Stomach (tissue), 9 donors: ENCODE data around the gene SCYGR1. TPM values are rescaled to one million over a fixed set of nuclear protein-coding genes. Genes with fewer than 3 reads are reported as not detected.

Experiments used
- DNase-seq, 2 donors: peaks; one replicate each; pipeline versions ENCODE4 v3.0.0 to v3.0.0-alpha.2; 2013 to 2019
- H3K27ac ChIP-seq, 5 donors: fragments of 200-600 bp in 4 of 5; sonication (generic) in 4 of 5; one replicate each; pipeline ENCODE4 v1.5.1; 2013 to 2019; ENCODE audit warnings: mild to moderate bottlenecking in 1 of 5, moderate library complexity in 1 of 5
- H3K27me3 ChIP-seq, 3 donors: fragments of 200-600 bp; sonication (generic); one replicate each; pipeline ENCODE4 v1.5.1; 2017 to 2019; ENCODE audit warnings: mixed run types in 1 of 3
- H3K36me3 ChIP-seq, 4 donors: fragments of 200-600 bp; sonication (generic); 1 replicate in 3 of 4; 2 replicates in 1 of 4; pipeline ENCODE4 v1.5.1; 2016 to 2019
- H3K4me1 ChIP-seq, 4 donors: fragments of 200-600 bp; sonication (generic); one replicate each; pipeline ENCODE4 v1.5.1; 2016 to 2019
- H3K4me3 ChIP-seq, 4 donors: fragments of 200-600 bp; sonication (generic) in 3 of 4; one replicate each; pipeline ENCODE4 v1.5.1; 2016 to 2019; ENCODE audit warnings: mild to moderate bottlenecking in 1 of 4
- H3K9me3 ChIP-seq, 4 donors: fragments of 200-600 bp; sonication (generic); one replicate each; pipeline ENCODE4 v1.5.1; 2016 to 2019
- CTCF ChIP-seq, 7 experiments: fragments of 450-650 bp in 4 of 7; fragments of 200-600 bp in 3 of 7; sonication (generic) in 3 of 7; IDR thresholded peaks; one replicate each; pipeline ENCODE4 v1.5.1; 2016 to 2019; ENCODE audit warnings: antibody characterized with exemption in 7 of 7, control low read depth in 2 of 7, mild to moderate bottlenecking in 1 of 7
- EP300 ChIP-seq: sonication (generic); formaldehyde crosslinking; IDR thresholded peaks from one replicate; pipeline ENCODE4 v1.6.1; 2017; ENCODE audit warnings: antibody characterized with exemption
- POLR2A ChIP-seq, 4 donors: fragments of 450-650 bp; IDR thresholded peaks; one replicate each; pipeline ENCODE4 v1.6.1; 2016; ENCODE audit warnings: antibody characterized with exemption in 4 of 4, control low read depth in 2 of 4, mild to moderate bottlenecking in 1 of 4, moderate library complexity in 1 of 4
- POLR2AphosphoS5 ChIP-seq, 3 donors: sonication (generic); formaldehyde crosslinking; IDR thresholded peaks; one replicate each; pipeline ENCODE4 v1.6.1; 2016; ENCODE audit warnings: antibody characterized with exemption in 3 of 3
- WGBS, 5 donors: extraction: QIAGEN DNeasy Blood & Tissue Kit in 3 of 5; methylation state at CpG; one replicate each; pipeline versions ENCODE4 v1.1.5 to v1.1.7; 2013 to 2018; 5-methylcytosine and 5-hydroxymethylcytosine counted together
- intact Hi-C: fragments of 100-400 bp; cut with DNase I; formaldehyde crosslinking; loops from one replicate; pipeline ENCODE4 v1.15.1; 2023; ENCODE audit warnings: low total_unique reads
- polyA plus RNA-seq, 3 donors: library from polyadenylated mRNA; stranded (reverse); fragments of 200-250 nt; gene quantifications; one replicate each; pipeline ENCODE4 v1.2.3, GENCODE V29; 2013
- total RNA-seq, 5 donors: library from RNA; depleted of rRNA; stranded (reverse); fragments of >200 nt; gene quantifications; one replicate each; pipeline versions ENCODE4 v1.1.0 to v1.2.3, GENCODE V29; 2014 to 2016
- donor health status: healthy with polysubstance abuse.
- donor health status: Bipolar disorder and iron deficiency.
- donor health status: healthy.

Gene SCYGR1
- total and polyA plus RNA-seq, 8 donors, result not detected

- Histone ChIP-seq H3K4me3 (no peak overlapping the region), H3K36me3 (peaks cover 9 to 65% (median 61%) of the 10 kb centered on the region in 4 donors), H3K9me3 (no peaks in the 10 kb centered on the region), H3K4me1 (no peaks in the 10 kb centered on the region), H3K27ac (no peak overlapping the region), H3K27me3 (no peaks in the 10 kb centered on the region)
- intact Hi-C loops, result no loop called here
- no peak for TF ChIP-seq EP300
- TF ChIP-seq POLR2AphosphoS5 (IDR thresholded peaks at IDR 0.05), result no peak
- no peak for TF ChIP-seq POLR2A (IDR thresholded peaks at IDR 0.05)
- WGBS, 5 donors, result 50 to 78% (median 63%) methylated on average over 4 of the region's 4 CpGs
- no peak for DNase-seq
These were observed 36.1 kb downstream of the SCYGR1 start for GRCh38 chr2:227351639-227352038.

- no peak for TF ChIP-seq POLR2A (IDR thresholded peaks at IDR 0.05)
- TF ChIP-seq EP300, result no peak
- no peak for TF ChIP-seq POLR2AphosphoS5 (IDR thresholded peaks at IDR 0.05)
- TF ChIP-seq CTCF (IDR thresholded peaks at IDR 0.05), result no peak
- 69 to 83% (median 81%) methylated on average over 7 of the region's 7 CpGs for WGBS, 5 donors
- H3K4me3 ChIP-seq, result no peak overlapping the region
- no peak overlapping the region for H3K27ac ChIP-seq
- H3K27me3 ChIP-seq, result no peaks in the 10 kb centered on the region
- intact Hi-C loops, result no loop called here
- peaks cover 0 to 58% (median 50%) of the 10 kb centered on the region in 4 donors for H3K36me3 ChIP-seq
- DNase-seq, result no peak
- H3K4me1 ChIP-seq, result no peaks in the 10 kb centered on the region
- no peaks in the 10 kb centered on the region for H3K9me3 ChIP-seq
These were observed 37.6 kb downstream of the SCYGR1 start for GRCh38 chr2:227349989-227350612.

GRCh38 chr2:227348324-227348723, 39.4 kb downstream of the SCYGR1 start:
- Histone ChIP-seq H3K27me3 (no peaks in the 10 kb centered on the region), H3K9me3 (no peaks in the 10 kb centered on the region), H3K4me3 (no peak overlapping the region), H3K27ac (no peak overlapping the region), H3K4me1 (no peaks in the 10 kb centered on the region), H3K36me3 (peaks cover 0 to 63% (median 59%) of the 10 kb centered on the region in 4 donors)
- DNase-seq, result no peak
- intact Hi-C loops, result no loop called here
- TF ChIP-seq POLR2AphosphoS5 (IDR thresholded peaks at IDR 0.05) (no peak), CTCF (IDR thresholded peaks at IDR 0.05) (no peak), EP300 (no peak), POLR2A (IDR thresholded peaks at IDR 0.05) (no peak)
- 64 to 100% (median 98%) methylated on average over 2 of the region's 2 CpGs for WGBS, 5 donors

GRCh38 chr2:227347117-227347516, 40.6 kb downstream of the SCYGR1 start:
- DNase-seq, result no peak
- no peak overlapping the region for H3K4me3 ChIP-seq
- no peaks in the 10 kb centered on the region for H3K4me1 ChIP-seq
- no peak overlapping the region for H3K27ac ChIP-seq
- H3K9me3 ChIP-seq, result no peaks in the 10 kb centered on the region
- intact Hi-C loops, result no loop called here
- TF ChIP-seq POLR2AphosphoS5 (IDR thresholded peaks at IDR 0.05) (no peak), EP300 (no peak), CTCF (IDR thresholded peaks at IDR 0.05) (no peak), POLR2A (IDR thresholded peaks at IDR 0.05) (no peak)
- peaks cover 0 to 63% (median 59%) of the 10 kb centered on the region in 4 donors for H3K36me3 ChIP-seq
- no peaks in the 10 kb centered on the region for H3K27me3 ChIP-seq
- 76 to 86% (median 81%) methylated on average over 7 of the region's 7 CpGs for WGBS, 5 donors

GRCh38 chr2:227344231-227344630, 43.5 kb downstream of the SCYGR1 start:
- WGBS, 5 donors, result 79 to 95% (median 85%) methylated on average over 2 of the region's 2 CpGs
- Histone ChIP-seq H3K27me3 (no peaks in the 10 kb centered on the region), H3K36me3 (peaks cover 0 to 74% (median 63%) of the 10 kb centered on the region in 4 donors), H3K4me3 (no peak overlapping the region), H3K27ac (no peak overlapping the region), H3K4me1 (no peaks in the 10 kb centered on the region), H3K9me3 (no peaks in the 10 kb centered on the region)
- DNase-seq, result no peak
- intact Hi-C loops, result no loop called here
- no peak for TF ChIP-seq POLR2AphosphoS5 (IDR thresholded peaks at IDR 0.05)
- no peak for TF ChIP-seq POLR2A (IDR thresholded peaks at IDR 0.05)
- TF ChIP-seq CTCF (IDR thresholded peaks at IDR 0.05), result no peak
- no peak for TF ChIP-seq EP300
